HG03457 (cell line): ENCODE results near the gene C11orf54.
"Not testable (repeated sequence)": the region's sequence is repeated elsewhere in the genome, so short reads cannot be mapped to it uniquely, and the experiment has no call there.

Source experiments
- ATAC-seq: cut with Tn5 transposase; IDR thresholded peaks from one replicate; pipeline ENCODE4 v1.9.1; 2021; ENCODE audit warnings: moderate number of reproducible peaks; ENCODE audit not compliant: unreplicated experiment

Gene C11orf54

GRCh38 chr11:93765551-93765950 is 24.1 kb downstream of the C11orf54 start:
- no peak for ATAC-seq

GRCh38 chr11:93766504-93766903 is 25.0 kb downstream of the C11orf54 start:
- no peak for ATAC-seq

GRCh38 chr11:93767018-93767417 is 25.5 kb downstream of the C11orf54 start:
- no peak for ATAC-seq

GRCh38 chr11:93770160-93770559 is 28.7 kb downstream of the C11orf54 start:
- ATAC-seq, result no peak

- ATAC-seq, result no peak
Measured at GRCh38 chr11:93772123-93772522, 30.7 kb downstream of the C11orf54 start.

GRCh38 chr11:93773045-93773477 is 31.6 kb downstream of the C11orf54 start:
- no peak for ATAC-seq

GRCh38 chr11:93773601-93774200 is 32.2 kb downstream of the C11orf54 start:
- ATAC-seq, result no peak

- ATAC-seq, result not testable (repeated sequence)
Measured at GRCh38 chr11:93774560-93774959, 33.1 kb downstream of the C11orf54 start.

GRCh38 chr11:93775289-93775688 is 33.8 kb downstream of the C11orf54 start:
- ATAC-seq, result no peak

GRCh38 chr11:93783362-93783761 is 41.9 kb downstream of the C11orf54 start:
- no peak for ATAC-seq

GRCh38 chr11:93783765-93784144 is 42.3 kb downstream of the C11orf54 start:
- ATAC-seq, result peak; percentile 36

- ATAC-seq, result peak; percentile 89
Measured at GRCh38 chr11:93784145-93784934, 42.9 kb downstream of the C11orf54 start, which contains the start of gene MED17. MED17 (plus strand) TSS chr11:93784282; CDS start chr11:93784514, 232 bp downstream.

GRCh38 chr11:93784935-93785360 is 43.5 kb downstream of the C11orf54 start:
- peak; percentile 36 for ATAC-seq

- no peak for ATAC-seq
Measured at GRCh38 chr11:93791493-93791892, 50.0 kb downstream of the C11orf54 start.

- no peak for ATAC-seq
Measured at GRCh38 chr11:93796441-93797231, 55.2 kb downstream of the C11orf54 start.

GRCh38 chr11:93801366-93801765 is 59.9 kb downstream of the C11orf54 start:
- no peak for ATAC-seq

GRCh38 chr11:93804879-93805278 is 63.4 kb downstream of the C11orf54 start:
- ATAC-seq, result no peak

GRCh38 chr11:93807980-93808379 is 66.5 kb downstream of the C11orf54 start:
- ATAC-seq, result no peak

GRCh38 chr11:93813974-93814373 is 72.5 kb downstream of the C11orf54 start:
- no peak for ATAC-seq
